ENCODE data around the gene CT45A1. TPM values are rescaled to one million over a fixed set of nuclear protein-coding genes. Genes with fewer than 3 reads are reported as not detected.
"Not testable (repeated sequence)": the region's sequence is repeated elsewhere in the genome, so short reads cannot be mapped to it uniquely, and the experiment has no call there.

The CT45A1 gene

GRCh38 chrX:135744739-135745138 is 31.3 kb downstream of the CT45A1 start:
- H3K4me2 ChIP-seq (ENCODE audit: insufficient read depth, low read length, poor library complexity, severe bottlenecking); H3K4me3 ChIP-seq (ENCODE audit: low read length in 2 of 2); H3K4me1 ChIP-seq (ENCODE audit: control insufficient read depth in 2 of 2, insufficient read depth in 1 of 2, low read depth in 1 of 2, low read length in 2 of 2); H3K9ac ChIP-seq (ENCODE audit: low read depth, low read length, poor library complexity); H3K18ac ChIP-seq (ENCODE audit: low read length); DNase-seq (ENCODE audit: low spot score); H3K36me3 ChIP-seq (replicated peaks in 1 of 2; ENCODE audit: control insufficient read depth in 2 of 2, insufficient read depth in 2 of 2, low read length in 2 of 2); H2AK5ac ChIP-seq (ENCODE audit: low read depth, low read length); H2AFZ ChIP-seq (ENCODE audit: low read length); H2BK15ac ChIP-seq (ENCODE audit: low read length); H2BK5ac ChIP-seq (ENCODE audit: low read length); H3K23ac ChIP-seq (ENCODE audit: low read depth, low read length, poor library complexity); H3K4ac ChIP-seq (ENCODE audit: low read length); H2BK12ac ChIP-seq (ENCODE audit: low read length); H3K27ac ChIP-seq (replicated peaks; ENCODE audit: low read length); H3K27me3 ChIP-seq (ENCODE audit: control insufficient read depth in 3 of 3, insufficient read depth in 3 of 3, low read depth in 1 of 3, low read length in 3 of 3); H4K91ac ChIP-seq (ENCODE audit: low read depth, low read length, poor library complexity); H3K79me1 ChIP-seq (ENCODE audit: low read depth, low read length); H3K14ac ChIP-seq (ENCODE audit: low read length); H4K8ac ChIP-seq (ENCODE audit: low read depth, low read length); H2BK120ac ChIP-seq (ENCODE audit: low read depth, low read length); H3K9me3 ChIP-seq (replicated peaks in 1 of 2; ENCODE audit: control insufficient read depth in 2 of 2, insufficient read depth in 1 of 2, low read depth in 1 of 2, low read length in 2 of 2): not testable (repeated sequence)
- no CpG with 5 or more reads among the region's 4 CpGs for WGBS, 2 donors (ENCODE audit: extremely low coverage in 2 of 2, insufficient read length in 2 of 2, insufficient replicate concordance in 1 of 2)

GRCh38 chrX:135768091-135768490 is 54.7 kb downstream of the CT45A1 start, which contains the start of gene CT45A3:
TSS of gene CT45A3 (minus strand) at chrX:135768191. CDS start at chrX:135764444, 3,747 bp downstream.
- H3K79me1 ChIP-seq (ENCODE audit: low read depth, low read length); H3K27ac ChIP-seq (replicated peaks; ENCODE audit: low read length); H3K4me2 ChIP-seq (ENCODE audit: insufficient read depth, low read length, poor library complexity, severe bottlenecking); H2AFZ ChIP-seq (ENCODE audit: low read length); H4K8ac ChIP-seq (ENCODE audit: low read depth, low read length); H3K27me3 ChIP-seq (ENCODE audit: control insufficient read depth in 3 of 3, insufficient read depth in 3 of 3, low read depth in 1 of 3, low read length in 3 of 3); H3K23ac ChIP-seq (ENCODE audit: low read depth, low read length, poor library complexity); H2BK12ac ChIP-seq (ENCODE audit: low read length); H3K4me1 ChIP-seq (ENCODE audit: control insufficient read depth in 2 of 2, insufficient read depth in 1 of 2, low read depth in 1 of 2, low read length in 2 of 2); H2AK5ac ChIP-seq (ENCODE audit: low read depth, low read length); H3K9ac ChIP-seq (ENCODE audit: low read depth, low read length, poor library complexity); DNase-seq (ENCODE audit: low spot score); H3K4ac ChIP-seq (ENCODE audit: low read length); H3K4me3 ChIP-seq (ENCODE audit: low read length in 2 of 2); H3K36me3 ChIP-seq (replicated peaks in 1 of 2; ENCODE audit: control insufficient read depth in 2 of 2, insufficient read depth in 2 of 2, low read length in 2 of 2); H4K91ac ChIP-seq (ENCODE audit: low read depth, low read length, poor library complexity); H2BK120ac ChIP-seq (ENCODE audit: low read depth, low read length); H2BK5ac ChIP-seq (ENCODE audit: low read length); H3K18ac ChIP-seq (ENCODE audit: low read length); H3K9me3 ChIP-seq (replicated peaks in 1 of 2; ENCODE audit: control insufficient read depth in 2 of 2, insufficient read depth in 1 of 2, low read depth in 1 of 2, low read length in 2 of 2); H2BK15ac ChIP-seq (ENCODE audit: low read length); H3K14ac ChIP-seq (ENCODE audit: low read length): not testable (repeated sequence)
- WGBS, 2 donors (ENCODE audit: extremely low coverage in 2 of 2, insufficient read length in 2 of 2, insufficient replicate concordance in 1 of 2): no CpG with 5 or more reads among the region's 17 CpGs

Small RNA genes within 50 kb of the gene (small RNA-seq; reads per million reads assigned to genes)
- gene AC240442.1 (ENCODE audit: insufficient read depth): not detected

Data from neuronal stem cell (in vitro differentiated cells).